CD14-positive monocyte (primary cell): ENCODE results near the gene UROC1. TPM values are rescaled to one million over a fixed set of nuclear protein-coding genes. Genes with fewer than 3 reads are reported as not detected.

Source experiments
- DNase-seq, 3 donors: peaks; one replicate each; pipeline ENCODE4 v3.0.0-alpha.2; 2011 to 2022
- H2AFZ ChIP-seq: 2 replicates; pipeline ENCODE4 v1.6.0; 2012; ENCODE audit warnings: mild to moderate bottlenecking, low read depth, low read length, inconsistent platforms; ENCODE audit not compliant: insufficient read depth, poor library complexity, severe bottlenecking
- H3K27ac ChIP-seq, 2 donors: 1 replicate in 1 of 2; 2 replicates in 1 of 2; pipeline ENCODE4 v1.5.1; 2012 to 2013; ENCODE audit warnings: low read length in 2 of 2, control low read depth in 1 of 2, inconsistent platforms in 1 of 2, low read depth in 1 of 2, mild to moderate bottlenecking in 1 of 2
- H3K27me3 ChIP-seq, 2 donors: one replicate each; pipeline versions ENCODE4 v1.6.0 to v1.6.1; 2011 to 2013; ENCODE audit warnings: low read length in 2 of 2; ENCODE audit not compliant: control insufficient read depth in 2 of 2, insufficient read depth in 2 of 2
- H3K36me3 ChIP-seq, 2 donors: replicated peaks in 1 of 2; 1 replicate in 1 of 2; 2 replicates in 1 of 2; pipeline versions ENCODE4 v1.5.1 to v1.6.1; 2012 to 2013; ENCODE audit warnings: low read length in 2 of 2, control low read depth in 1 of 2, inconsistent platforms in 1 of 2, mild to moderate bottlenecking in 1 of 2; ENCODE audit not compliant: insufficient read depth in 2 of 2, control insufficient read depth in 1 of 2
- H3K4me1 ChIP-seq, 2 donors: 1 replicate in 1 of 2; 2 replicates in 1 of 2; pipeline versions ENCODE4 v1.5.1 to v1.6.1; 2012 to 2013; ENCODE audit warnings: low read length in 2 of 2, control low read depth in 1 of 2, inconsistent platforms in 1 of 2, mild to moderate bottlenecking in 1 of 2, moderate library complexity in 1 of 2; ENCODE audit not compliant: insufficient read depth in 2 of 2, control insufficient read depth in 1 of 2
- H3K4me2 ChIP-seq: replicated peaks from 2 replicates; pipeline ENCODE3; 2012; ENCODE audit warnings: low read length, moderate library complexity, mild to moderate bottlenecking; ENCODE audit not compliant: poor library complexity, severe bottlenecking; ENCODE audit errors: extremely low read depth
- H3K4me3 ChIP-seq, 3 experiments: fragments of 200-600 bp in 1 of 3; sonication (generic) in 1 of 3; replicated peaks in 1 of 3; 1 replicate in 2 of 3; 2 replicates in 1 of 3; pipeline ENCODE4 v1.5.1; 2011 to 2013; ENCODE audit warnings: low read length in 3 of 3, mild to moderate bottlenecking in 3 of 3, control low read depth in 2 of 3, low read depth in 2 of 3, inconsistent platforms in 1 of 3, moderate library complexity in 1 of 3
- H3K79me2 ChIP-seq: 2 replicates; pipeline ENCODE4 v1.6.0; 2012; ENCODE audit warnings: mild to moderate bottlenecking, control low read depth, inconsistent platforms, low read length, moderate library complexity; ENCODE audit not compliant: insufficient read depth
- H3K9ac ChIP-seq: 2 replicates; pipeline ENCODE4 v1.6.0; 2017; ENCODE audit warnings: low read length, mild to moderate bottlenecking; ENCODE audit not compliant: insufficient read depth, poor library complexity, severe bottlenecking
- H3K9me3 ChIP-seq, 2 donors: replicated peaks in 1 of 2; 1 replicate in 1 of 2; 2 replicates in 1 of 2; pipeline versions ENCODE4 v1.5.1 to v1.6.1; 2012 to 2013; ENCODE audit warnings: low read length in 2 of 2, control low read depth in 1 of 2; ENCODE audit not compliant: control insufficient read depth in 1 of 2, insufficient read depth in 1 of 2
- H4K20me1 ChIP-seq: 2 replicates; pipeline ENCODE4 v1.6.0; 2012; ENCODE audit warnings: mild to moderate bottlenecking, low read length, control low read depth, moderate library complexity; ENCODE audit not compliant: insufficient read depth
- H3K27ac Mint-ChIP-seq, 7 donors: one replicate each; pipeline ENCODE4 v1.8.0; 2020; ENCODE audit warnings: mild to moderate bottlenecking in 7 of 7, mixed read lengths in 7 of 7, moderate library complexity in 6 of 7, inconsistent platforms in 2 of 7
- H3K27me3 Mint-ChIP-seq, 3 donors: one replicate each; pipeline ENCODE4 v1.8.0; 2021 to 2022; ENCODE audit warnings: low read depth in 3 of 3, mild to moderate bottlenecking in 3 of 3, mixed read lengths in 3 of 3, moderate library complexity in 3 of 3, inconsistent platforms in 1 of 3
- H3K36me3 Mint-ChIP-seq, 2 donors: one replicate each; pipeline ENCODE4 v1.8.0; 2020; ENCODE audit warnings: mixed read lengths in 2 of 2, inconsistent platforms in 1 of 2, mild to moderate bottlenecking in 1 of 2
- H3K4me1 Mint-ChIP-seq: one replicate; pipeline ENCODE4 v1.8.0; 2020; ENCODE audit warnings: mild to moderate bottlenecking, mixed read lengths
- H3K4me3 Mint-ChIP-seq, 2 donors: one replicate each; pipeline ENCODE4 v1.8.0; 2020; ENCODE audit warnings: mild to moderate bottlenecking in 2 of 2, mixed read lengths in 2 of 2, moderate library complexity in 1 of 2
- H3K9me3 Mint-ChIP-seq, 7 donors: one replicate each; pipeline ENCODE4 v1.8.0; 2020 to 2022; ENCODE audit warnings: mixed read lengths in 7 of 7, mild to moderate bottlenecking in 6 of 7, moderate library complexity in 6 of 7, inconsistent platforms in 2 of 7
- WGBS: methylation state at CpG from one replicate; pipeline ENCODE4 v1.1.5; 2013; ENCODE audit warnings: missing lambda C conversion rate; ENCODE audit not compliant: insufficient coverage; 5-methylcytosine and 5-hydroxymethylcytosine counted together
- intact Hi-C, 2 donors: fragments of 100-400 bp; cut with micrococcal nuclease; formaldehyde crosslinking; loops; one replicate each; pipeline versions ENCODE4 v1.15.0 to v1.15.1; 2023
- polyA plus RNA-seq, 3 donors: library from polyadenylated mRNA; depleted of rRNA in 1 of 3; unstranded in 2 of 3; stranded (reverse) in 1 of 3; fragments of 300-500 nt in 2 of 3; fragments of >200 nt in 1 of 3; fragmentation: Illumina TruSeq in 2 of 3; gene quantifications; 1 replicate in 2 of 3; 2 replicates in 1 of 3; pipeline ENCODE4 v1.2.3, GENCODE V29; 2012 to 2021
- TF ChIP-seq, protein P1 (sequence below): fragments of 200-600 bp; IDR thresholded peaks from one replicate; pipeline ENCODE4 v1.8.0; 2022; ENCODE audit warnings: antibody characterized with exemption, mild to moderate bottlenecking

Gene UROC1
- polyA plus RNA-seq, 3 donors, result not detected

DNA sequence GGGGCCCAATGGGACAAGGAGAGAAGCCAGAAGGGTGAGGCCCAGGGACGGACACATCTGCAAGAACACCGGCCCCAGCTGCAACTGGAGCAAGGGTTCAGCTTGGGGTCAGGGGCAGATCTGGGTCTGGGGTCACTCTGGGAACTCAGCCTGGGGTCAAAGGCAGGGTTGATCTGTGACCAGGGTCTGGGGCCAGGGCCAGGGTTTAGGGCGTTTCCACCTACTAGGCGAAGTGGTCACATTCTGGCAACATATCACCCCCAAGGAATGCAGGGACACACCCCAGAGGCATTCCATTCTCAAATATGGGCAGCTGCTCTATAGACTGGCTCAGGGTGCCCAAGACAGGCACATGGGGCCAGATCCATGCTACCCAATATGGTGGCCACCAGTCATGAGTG is 9.0 kb downstream of the UROC1 start:
- H3K4me3 ChIP-seq, result no peak overlapping the region
- DNase-seq, result no peak
- H4K20me1 ChIP-seq, result no peaks in the 10 kb centered on the region
- Mint-ChIP-seq H3K36me3 (no peaks in the 10 kb centered on the region), H3K4me1 (no peaks in the 10 kb centered on the region), H3K27ac (no peak overlapping the region), H3K4me3 (no peak overlapping the region), H3K9me3 (no peaks in the 10 kb centered on the region), H3K27me3 (peaks cover 5 to 6% (median 5%) of the 10 kb centered on the region in 3 donors)
- no peaks in the 10 kb centered on the region for H3K4me1 ChIP-seq
- H3K27me3 ChIP-seq, result no peaks in the 10 kb centered on the region
- TF ChIP-seq, protein P1, sequence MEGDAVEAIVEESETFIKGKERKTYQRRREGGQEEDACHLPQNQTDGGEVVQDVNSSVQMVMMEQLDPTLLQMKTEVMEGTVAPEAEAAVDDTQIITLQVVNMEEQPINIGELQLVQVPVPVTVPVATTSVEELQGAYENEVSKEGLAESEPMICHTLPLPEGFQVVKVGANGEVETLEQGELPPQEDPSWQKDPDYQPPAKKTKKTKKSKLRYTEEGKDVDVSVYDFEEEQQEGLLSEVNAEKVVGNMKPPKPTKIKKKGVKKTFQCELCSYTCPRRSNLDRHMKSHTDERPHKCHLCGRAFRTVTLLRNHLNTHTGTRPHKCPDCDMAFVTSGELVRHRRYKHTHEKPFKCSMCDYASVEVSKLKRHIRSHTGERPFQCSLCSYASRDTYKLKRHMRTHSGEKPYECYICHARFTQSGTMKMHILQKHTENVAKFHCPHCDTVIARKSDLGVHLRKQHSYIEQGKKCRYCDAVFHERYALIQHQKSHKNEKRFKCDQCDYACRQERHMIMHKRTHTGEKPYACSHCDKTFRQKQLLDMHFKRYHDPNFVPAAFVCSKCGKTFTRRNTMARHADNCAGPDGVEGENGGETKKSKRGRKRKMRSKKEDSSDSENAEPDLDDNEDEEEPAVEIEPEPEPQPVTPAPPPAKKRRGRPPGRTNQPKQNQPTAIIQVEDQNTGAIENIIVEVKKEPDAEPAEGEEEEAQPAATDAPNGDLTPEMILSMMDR, result no peak
- no peaks in the 10 kb centered on the region for H3K36me3 ChIP-seq
- no peaks in the 10 kb centered on the region for H3K79me2 ChIP-seq
- no peak overlapping the region for H3K9ac ChIP-seq
- no peak overlapping the region for H2AFZ ChIP-seq
- WGBS, result 94% methylated on average over 4 of the region's 4 CpGs
- intact Hi-C loops, result no loop called here
- no peaks in the 10 kb centered on the region for H3K9me3 ChIP-seq
- H3K4me2 ChIP-seq, result no peak overlapping the region
- no peak overlapping the region for H3K27ac ChIP-seq

DNA sequence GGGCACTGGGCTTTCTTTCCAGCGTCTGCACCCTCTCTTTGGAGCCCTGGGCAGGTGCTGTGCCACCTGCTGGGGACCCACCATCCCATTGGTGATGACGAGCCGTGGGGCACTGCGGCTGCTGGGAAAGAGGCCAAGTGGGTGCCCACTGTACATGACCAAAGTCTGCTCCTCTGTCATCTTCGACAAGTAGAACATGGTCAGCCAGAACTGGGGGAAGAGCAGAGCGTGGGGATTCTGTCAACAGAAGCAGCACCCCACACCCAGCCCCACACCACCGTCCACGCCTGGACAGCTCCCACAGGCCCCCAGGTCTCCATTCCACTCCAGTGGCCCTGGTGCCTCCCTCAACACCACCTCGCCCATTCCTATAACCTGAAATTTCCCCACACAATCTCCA is 9.7 kb downstream of the UROC1 start:
- H3K4me3 Mint-ChIP-seq, result no peak overlapping the region
- H3K4me1 ChIP-seq, result no peaks in the 10 kb centered on the region
- H3K4me2 ChIP-seq, result no peak overlapping the region
- H3K9me3 Mint-ChIP-seq, result no peaks in the 10 kb centered on the region
- no peaks in the 10 kb centered on the region for H3K4me1 Mint-ChIP-seq
- H3K27me3 Mint-ChIP-seq, result peaks cover 5 to 6% (median 5%) of the 10 kb centered on the region in 3 donors
- no peaks in the 10 kb centered on the region for H3K9me3 ChIP-seq
- TF ChIP-seq, protein P1, result no peak
- H3K27ac ChIP-seq, result no peak overlapping the region
- DNase-seq, result no peak
- no peak overlapping the region for H3K9ac ChIP-seq
- no peaks in the 10 kb centered on the region for H4K20me1 ChIP-seq
- H3K36me3 Mint-ChIP-seq, result no peaks in the 10 kb centered on the region
- no peak overlapping the region for H3K27ac Mint-ChIP-seq
- H3K79me2 ChIP-seq, result no peaks in the 10 kb centered on the region
- H3K27me3 ChIP-seq, result no peaks in the 10 kb centered on the region
- H3K36me3 ChIP-seq, result no peaks in the 10 kb centered on the region
- 92% methylated on average over 7 of the region's 9 CpGs for WGBS
- intact Hi-C loops, result no loop called here
- no peak overlapping the region for H2AFZ ChIP-seq
- no peak overlapping the region for H3K4me3 ChIP-seq
